HCT116 (cell line): ENCODE measurements around the gene SMAD9. TPM values are rescaled to one million over a fixed set of nuclear protein-coding genes. Genes with fewer than 3 reads are reported as not detected.

Source experiments
- ATAC-seq: fragments of 200-7000 bp; cut with Tn5 transposase; 2 replicates; pipeline ENCODE4 v1.9.1; 2020; ENCODE audit warnings: mild to moderate bottlenecking, moderate library complexity
- BruUV-seq: library from RNA; stranded (reverse); fragments of 400-500 nt; replicated peaks from 2 replicates; lab custom pipeline; 2021; lab: Mats Ljungman, UMichigan
- CTCF ChIA-PET: fragments of 300-600 bp; sonication (Branson Sonifier 250); formaldehyde crosslinking; loops from one replicate; lab custom pipeline; 2021; ENCODE audit warnings: antibody characterized with exemption; lab: Charles Lee
- POLR2A ChIA-PET: fragments of 300-600, 350-600 bp; sonication (Branson Sonifier 250); formaldehyde crosslinking; loops from one replicate; lab custom pipeline; 2021; ENCODE audit warnings: antibody characterized with exemption; lab: Charles Lee
- RAD21 ChIA-PET, 2 experiments: fragments of 300-600 bp; sonication (Branson Sonifier 250); formaldehyde crosslinking; loops; one replicate each; lab custom pipeline; 2023; ENCODE audit warnings: low total read pairs in 2 of 2; ENCODE audit not compliant: uncharacterized antibody in 2 of 2, unreplicated experiment in 2 of 2, low non-redundant PET in 1 of 2; lab: Charles Lee
- DNase-seq: peaks from one replicate; pipeline ENCODE4 v3.0.0-alpha.2; 2010; ENCODE audit warnings: low read depth, low spot score
- H2AFZ ChIP-seq: fragments of 200-600 bp; shearing (Covaris generic), sonication (generic); 2 replicates; pipeline ENCODE4 v1.6.1; 2017; ENCODE audit warnings: low read depth, mixed run types, mixed read lengths, antibody characterized with exemption, low read length; ENCODE audit not compliant: poor library complexity, severe bottlenecking
- H3K27ac ChIP-seq: 2 replicates; pipeline ENCODE4 v1.5.1; 2012; ENCODE audit warnings: low read depth, low read length
- H3K27me3 ChIP-seq: fragments of 200-600 bp; sonication (generic); 2 replicates; pipeline ENCODE4 v1.6.1; 2016; ENCODE audit warnings: mixed run types, low read length, mixed read lengths; ENCODE audit not compliant: insufficient read depth
- H3K36me3 ChIP-seq, 2 experiments: fragments of 200-500 bp in 1 of 2; fragments of 200-600 bp in 1 of 2; sonication (Bioruptor generic) in 1 of 2; sonication (generic) in 1 of 2; 2 replicates each; pipeline versions ENCODE4 v1.5.1 to v1.6.1; 2014 to 2016; ENCODE audit warnings: low read length in 2 of 2, inconsistent platforms in 1 of 2, mixed read lengths in 1 of 2, mixed run types in 1 of 2; ENCODE audit not compliant: insufficient read depth in 2 of 2, control insufficient read depth in 1 of 2
- H3K4me1 ChIP-seq, 2 experiments: fragments of 200-600 bp in 1 of 2; sonication (generic) in 1 of 2; 2 replicates each; pipeline versions ENCODE4 v1.5.1 to v1.6.1; 2012 to 2017; ENCODE audit warnings: low read length in 2 of 2, inconsistent platforms in 1 of 2, mild to moderate bottlenecking in 1 of 2, mixed read lengths in 1 of 2, mixed run types in 1 of 2, moderate library complexity in 1 of 2; ENCODE audit not compliant: insufficient read depth in 2 of 2, control insufficient read depth in 1 of 2
- H3K4me2 ChIP-seq: fragments of 200-600 bp; sonication (generic); 2 replicates; pipeline ENCODE4 v1.6.1; 2017; ENCODE audit warnings: mixed run types, low read length, mixed read lengths
- H3K4me3 ChIP-seq, 2 experiments: fragments of 200-600 bp in 1 of 2; sonication (generic) in 1 of 2; replicated peaks in 1 of 2; 2 replicates each; pipeline ENCODE4 v1.5.1; 2011 to 2016; ENCODE audit warnings: low read length in 2 of 2, control low read depth in 1 of 2, low read depth in 1 of 2, mild to moderate bottlenecking in 1 of 2, mixed read lengths in 1 of 2, mixed run types in 1 of 2
- H3K79me2 ChIP-seq: fragments of 200-600 bp; sonication (generic); 2 replicates; pipeline ENCODE4 v1.6.1; 2017; ENCODE audit warnings: mild to moderate bottlenecking, mixed run types, low read length, moderate library complexity, mixed read lengths; ENCODE audit not compliant: insufficient read depth
- H3K9ac ChIP-seq: fragments of 200-600 bp; sonication (generic); 2 replicates; pipeline ENCODE4 v1.6.1; 2016; ENCODE audit warnings: low read length, mixed read lengths
- H3K9me2 ChIP-seq: fragments of 200-600 bp; sonication (generic), shearing (Covaris generic); 2 replicates; pipeline ENCODE4 v1.6.1; 2017; ENCODE audit warnings: mixed run types, mild to moderate bottlenecking, moderate library complexity; ENCODE audit not compliant: insufficient read depth
- H3K9me3 ChIP-seq, 2 experiments: fragments of 200-500 bp in 1 of 2; fragments of 200-600 bp in 1 of 2; sonication (Bioruptor generic) in 1 of 2; sonication (generic) in 1 of 2; 2 replicates each; pipeline ENCODE4 v1.6.1; 2014 to 2017; ENCODE audit warnings: low read length in 2 of 2, mixed read lengths in 2 of 2, inconsistent platforms in 1 of 2, low read depth in 1 of 2, mild to moderate bottlenecking in 1 of 2, mixed run types in 1 of 2, moderate library complexity in 1 of 2; ENCODE audit not compliant: control insufficient read depth in 1 of 2, insufficient read depth in 1 of 2
- H4K20me1 ChIP-seq: fragments of 200-600 bp; sonication (generic), shearing (Covaris generic); 2 replicates; pipeline ENCODE4 v1.6.1; 2017; ENCODE audit warnings: mixed run types, mild to moderate bottlenecking, moderate library complexity; ENCODE audit not compliant: insufficient read depth
- CEBPB ChIP-seq: IDR thresholded peaks from 2 replicates; pipeline ENCODE4 v1.6.1; 2012; ENCODE audit warnings: low read depth
- EGR1 ChIP-seq: IDR thresholded peaks from 2 replicates; pipeline ENCODE4 v1.6.1; 2012; ENCODE audit warnings: low read depth
- MAX ChIP-seq: IDR thresholded peaks from 2 replicates; pipeline ENCODE4 v1.6.1; 2012
- RAD21 ChIP-seq: IDR thresholded peaks from 2 replicates; pipeline ENCODE4 v1.6.1; 2012; ENCODE audit warnings: low read depth, mild to moderate bottlenecking
- SP1 ChIP-seq: IDR thresholded peaks from 2 replicates; pipeline ENCODE4 v1.6.1; 2012; ENCODE audit warnings: low read depth
- SRF ChIP-seq: IDR thresholded peaks from 2 replicates; pipeline ENCODE4 v1.6.1; 2012; ENCODE audit warnings: low read depth
- TCF7L2 ChIP-seq: IDR thresholded peaks from 2 replicates; pipeline ENCODE4 v1.7.0; 2011; ENCODE audit warnings: borderline replicate concordance, inconsistent platforms; ENCODE audit not compliant: insufficient read depth, insufficient read length; ENCODE audit errors: extremely low read depth
- YY1 ChIP-seq: IDR thresholded peaks from 2 replicates; pipeline ENCODE4 v1.6.1; 2011; ENCODE audit warnings: low read length, low read depth, moderate library complexity, mild to moderate bottlenecking; ENCODE audit not compliant: insufficient replicate concordance; ENCODE audit errors: extremely low read depth
- ZBTB33 ChIP-seq: IDR thresholded peaks from 2 replicates; pipeline ENCODE4 v1.6.1; 2011; ENCODE audit warnings: mild to moderate bottlenecking, low read length, moderate library complexity; ENCODE audit not compliant: insufficient replicate concordance; ENCODE audit errors: extremely low read depth
- ZFX ChIP-seq: fragments of 450-650 bp; IDR thresholded peaks from 2 replicates; pipeline ENCODE4 v1.6.1; 2017
- intact Hi-C: fragments of 100-400 bp; cut with micrococcal nuclease; formaldehyde crosslinking; loops from 2 replicates; pipeline ENCODE4 v1.10.0; 2022
- total RNA-seq: library from RNA; stranded (reverse); gene quantifications from one replicate; pipeline ENCODE4 v1.2.1, GENCODE V29; 2021; ENCODE audit not compliant: unreplicated experiment
- TF ChIP-seq, protein P1 (sequence below): IDR thresholded peaks from 2 replicates; pipeline ENCODE4 v1.6.1; 2012; ENCODE audit warnings: low read depth

The SMAD9 gene
- total RNA-seq, 1 experiment from 2014 or later, result 4.3 TPM

DNA sequence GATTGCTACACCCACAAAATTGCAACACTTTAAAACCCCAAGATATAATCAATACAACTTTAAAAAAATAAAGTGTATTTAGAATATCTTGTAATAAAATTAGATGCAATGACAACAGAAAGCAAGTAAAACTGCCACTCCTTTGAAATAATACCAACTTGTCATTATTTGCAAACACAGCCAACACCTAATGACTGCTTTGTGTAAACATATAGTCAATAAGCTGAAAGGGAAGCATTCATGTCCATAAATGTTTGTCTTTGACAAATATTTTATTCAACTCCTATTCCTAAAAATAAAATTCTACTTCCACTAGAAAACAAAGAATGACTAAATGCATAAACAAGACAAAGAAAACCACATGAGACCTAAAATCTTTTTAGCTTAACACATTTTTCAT is 6.6 kb downstream of the SMAD9 start:
- Histone ChIP-seq H3K4me1 (no peaks in the 10 kb centered on the region), H3K27ac (no peak overlapping the region), H3K4me2 (no peak overlapping the region), H3K9ac (no peak overlapping the region), H3K9me2 (no peaks in the 10 kb centered on the region), H3K9me3 (no peaks in the 10 kb centered on the region), H3K4me3 (no peak overlapping the region), H3K27me3 (no peaks in the 10 kb centered on the region), H4K20me1 (no peaks in the 10 kb centered on the region), H3K79me2 (no peaks in the 10 kb centered on the region), H3K36me3 (no peaks in the 10 kb centered on the region), H2AFZ (no peak overlapping the region)
- RAD21 ChIA-PET, result no interaction called here
- TF ChIP-seq, protein P1, sequence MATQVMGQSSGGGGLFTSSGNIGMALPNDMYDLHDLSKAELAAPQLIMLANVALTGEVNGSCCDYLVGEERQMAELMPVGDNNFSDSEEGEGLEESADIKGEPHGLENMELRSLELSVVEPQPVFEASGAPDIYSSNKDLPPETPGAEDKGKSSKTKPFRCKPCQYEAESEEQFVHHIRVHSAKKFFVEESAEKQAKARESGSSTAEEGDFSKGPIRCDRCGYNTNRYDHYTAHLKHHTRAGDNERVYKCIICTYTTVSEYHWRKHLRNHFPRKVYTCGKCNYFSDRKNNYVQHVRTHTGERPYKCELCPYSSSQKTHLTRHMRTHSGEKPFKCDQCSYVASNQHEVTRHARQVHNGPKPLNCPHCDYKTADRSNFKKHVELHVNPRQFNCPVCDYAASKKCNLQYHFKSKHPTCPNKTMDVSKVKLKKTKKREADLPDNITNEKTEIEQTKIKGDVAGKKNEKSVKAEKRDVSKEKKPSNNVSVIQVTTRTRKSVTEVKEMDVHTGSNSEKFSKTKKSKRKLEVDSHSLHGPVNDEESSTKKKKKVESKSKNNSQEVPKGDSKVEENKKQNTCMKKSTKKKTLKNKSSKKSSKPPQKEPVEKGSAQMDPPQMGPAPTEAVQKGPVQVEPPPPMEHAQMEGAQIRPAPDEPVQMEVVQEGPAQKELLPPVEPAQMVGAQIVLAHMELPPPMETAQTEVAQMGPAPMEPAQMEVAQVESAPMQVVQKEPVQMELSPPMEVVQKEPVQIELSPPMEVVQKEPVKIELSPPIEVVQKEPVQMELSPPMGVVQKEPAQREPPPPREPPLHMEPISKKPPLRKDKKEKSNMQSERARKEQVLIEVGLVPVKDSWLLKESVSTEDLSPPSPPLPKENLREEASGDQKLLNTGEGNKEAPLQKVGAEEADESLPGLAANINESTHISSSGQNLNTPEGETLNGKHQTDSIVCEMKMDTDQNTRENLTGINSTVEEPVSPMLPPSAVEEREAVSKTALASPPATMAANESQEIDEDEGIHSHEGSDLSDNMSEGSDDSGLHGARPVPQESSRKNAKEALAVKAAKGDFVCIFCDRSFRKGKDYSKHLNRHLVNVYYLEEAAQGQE, result no peak
- TF ChIP-seq RAD21, result no peak
- TF ChIP-seq TCF7L2, result no peak
- TF ChIP-seq EGR1, result no peak
- TF ChIP-seq SP1, result no peak
- no peak for TF ChIP-seq ZFX
- TF ChIP-seq YY1, result no peak
- no peak for TF ChIP-seq MAX
- TF ChIP-seq ZBTB33, result no peak
- TF ChIP-seq SRF, result no peak
- TF ChIP-seq CEBPB, result no peak
- no peak for ATAC-seq
- no TSS peak for BruUV-seq
- no peak for DNase-seq
- CTCF ChIA-PET, result no interaction called here
- POLR2A ChIA-PET, result no interaction called here
- intact Hi-C loops, result no loop called here
